RWPE2 (cell line): ENCODE results near the gene TBC1D32.

Source experiments
- ATAC-seq: fragments of 200-7000 bp; cut with Tn5 transposase; 3 replicates; pipeline ENCODE4 v1.9.1; 2021; ENCODE audit warnings: low read depth
- DNase-seq: peaks from one replicate; pipeline ENCODE4 v3.0.0-alpha.2; 2020; ENCODE audit warnings: low spot score
- H3K27ac ChIP-seq: fragments of 450-650 bp; 2 replicates; pipeline ENCODE4 v1.5.1; 2017; ENCODE audit warnings: mild to moderate bottlenecking; ENCODE audit not compliant: poor library complexity, severe bottlenecking
- H3K27me3 ChIP-seq: fragments of 250-450 bp; sonication (Bioruptor Pico); 2 replicates; pipeline ENCODE4 v1.5.1; 2021; ENCODE audit warnings: mild to moderate bottlenecking, moderate library complexity; ENCODE audit not compliant: insufficient read depth, poor library complexity, severe bottlenecking
- H3K36me3 ChIP-seq: fragments of 250-450 bp; sonication (Bioruptor Pico); 2 replicates; pipeline ENCODE4 v1.5.1; 2020; ENCODE audit warnings: low read depth, mild to moderate bottlenecking, moderate library complexity
- H3K4me1 ChIP-seq: fragments of 250-450 bp; sonication (Bioruptor Pico); 2 replicates; pipeline ENCODE4 v1.5.1; 2021; ENCODE audit warnings: mild to moderate bottlenecking, moderate library complexity; ENCODE audit not compliant: insufficient read depth, poor library complexity, severe bottlenecking
- H3K4me3 ChIP-seq: fragments of 250-450 bp; sonication (Bioruptor Pico); 2 replicates; pipeline ENCODE4 v1.5.1; 2021; ENCODE audit warnings: mild to moderate bottlenecking, moderate library complexity; ENCODE audit not compliant: severe bottlenecking
- H3K9me3 ChIP-seq: fragments of 250-450 bp; sonication (Bioruptor Pico); 2 replicates; pipeline ENCODE4 v1.5.1; 2021; ENCODE audit warnings: mild to moderate bottlenecking, moderate library complexity; ENCODE audit not compliant: severe bottlenecking
- CTCF ChIP-seq: fragments of 450-650 bp; IDR thresholded peaks from one replicate; pipeline ENCODE4 v1.5.1; 2017; ENCODE audit warnings: mild to moderate bottlenecking, moderate library complexity; ENCODE audit not compliant: poor library complexity, severe bottlenecking

TBC1D32 gene

DNA sequence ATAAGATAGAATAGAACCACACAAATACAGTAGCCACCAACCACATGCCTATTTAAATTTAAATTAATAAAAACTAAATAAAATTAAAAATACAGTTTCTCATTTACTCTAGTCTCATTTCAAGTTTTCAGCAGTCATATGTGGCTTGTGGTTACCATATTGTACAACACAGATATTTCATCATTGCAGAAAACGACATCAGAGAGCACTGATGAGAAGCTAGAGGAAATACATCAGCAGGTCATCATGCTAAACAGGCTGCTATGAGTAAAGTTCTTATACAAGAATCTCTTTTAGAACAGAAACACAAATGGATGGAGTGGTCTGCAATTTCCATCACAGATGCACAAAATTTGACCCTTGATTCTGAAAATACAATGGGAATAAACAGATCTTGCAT, 36.6 kb downstream of the TBC1D32 start:
- ATAC-seq (no peak), DNase-seq (no peak)
- peaks cover 11% of the 10 kb centered on the region for H3K36me3 ChIP-seq
- no peak for TF ChIP-seq CTCF
- H3K4me1 ChIP-seq: no peaks in the 10 kb centered on the region
- H3K9me3 ChIP-seq: no peaks in the 10 kb centered on the region
- H3K27ac ChIP-seq: no peak overlapping the region
- H3K27me3 ChIP-seq: no peaks in the 10 kb centered on the region
- H3K4me3 ChIP-seq: no peak overlapping the region

DNA sequence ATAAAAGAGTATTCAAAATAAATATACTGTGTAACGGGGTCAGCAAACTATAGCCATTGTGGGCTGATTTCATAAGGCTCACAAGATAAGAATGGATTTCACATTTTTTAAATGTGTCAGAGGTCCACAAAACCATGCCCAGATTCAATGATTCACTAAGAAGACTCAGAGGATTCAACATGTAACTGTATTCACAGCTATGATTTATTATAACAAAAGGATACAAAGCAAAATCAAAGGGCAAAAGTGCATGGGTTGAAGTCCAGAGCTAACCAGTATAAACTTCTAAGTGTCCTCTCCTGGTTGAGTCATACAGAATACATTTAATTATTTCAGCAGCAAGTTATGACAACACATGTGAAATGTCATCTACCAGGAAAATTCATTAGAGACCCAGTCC, 49.2 kb downstream of the TBC1D32 start:
- Histone ChIP-seq H3K9me3 (no peaks in the 10 kb centered on the region), H3K27me3 (no peaks in the 10 kb centered on the region), H3K4me3 (no peak overlapping the region), H3K4me1 (no peaks in the 10 kb centered on the region), H3K36me3 (no peaks in the 10 kb centered on the region), H3K27ac (no peak overlapping the region)
- DNase-seq (no peak), ATAC-seq (peak; percentile 33; the same call in 1 of the 3 replicates)
- TF ChIP-seq CTCF: no peak

DNA sequence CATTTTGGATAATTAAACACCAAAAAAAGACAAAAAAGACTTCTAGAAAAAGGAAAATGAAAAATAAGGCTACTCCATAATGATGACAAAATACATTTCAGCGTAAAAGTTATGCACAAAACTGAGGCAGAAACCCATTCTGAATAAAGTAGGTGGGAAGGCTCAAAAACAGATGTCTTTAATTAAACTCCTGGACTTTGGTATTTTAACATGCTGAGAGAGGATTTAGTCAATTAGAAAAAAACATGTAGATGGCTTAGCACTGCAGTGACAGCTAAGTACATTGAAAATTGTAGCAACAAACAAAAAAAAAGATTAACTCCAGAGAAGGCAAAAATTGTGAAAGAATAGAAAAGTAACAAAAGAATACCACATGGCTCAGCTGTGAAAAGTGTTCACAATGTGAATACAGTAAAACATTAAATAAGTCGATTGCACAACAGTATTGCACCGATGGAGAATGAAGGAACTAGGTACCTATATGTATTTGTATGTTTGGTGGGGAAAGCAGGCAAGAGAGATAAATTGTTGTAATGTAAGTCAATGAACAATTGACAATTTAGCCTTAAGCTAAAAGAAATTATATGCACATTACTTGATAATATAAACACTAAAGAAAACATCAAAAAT, 59.5 kb downstream of the TBC1D32 start:
- ATAC-seq: no peak

DNA sequence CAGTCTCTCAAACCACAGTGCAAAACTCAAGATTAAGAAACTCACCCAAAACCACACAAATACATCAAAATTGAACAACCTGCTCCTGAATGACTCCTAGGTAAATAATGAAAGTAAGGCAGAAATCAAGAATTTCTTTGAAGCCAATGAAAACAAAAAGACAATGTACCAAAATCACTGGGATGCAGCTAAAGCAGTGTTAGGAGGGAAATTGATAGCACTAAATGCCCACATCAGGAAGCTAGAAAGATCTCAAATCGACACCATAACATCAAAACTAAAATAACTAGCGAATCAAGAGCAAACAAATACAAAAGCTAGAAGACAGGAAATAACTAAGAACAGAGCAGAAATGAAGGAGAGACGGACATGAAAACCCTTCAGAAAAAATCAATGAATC, 70.5 kb downstream of the TBC1D32 start:
- Histone ChIP-seq H3K4me3 (no peak overlapping the region), H3K36me3 (no peaks in the 10 kb centered on the region), H3K9me3 (peaks cover 3% of the 10 kb centered on the region), H3K27me3 (no peaks in the 10 kb centered on the region), H3K27ac (no peak overlapping the region), H3K4me1 (no peaks in the 10 kb centered on the region)
- TF ChIP-seq CTCF: no peak
- ATAC-seq: no peak
- no peak for DNase-seq

More for the DNA sequence above, 59.5 kb downstream of the TBC1D32 start:
- no peak for TF ChIP-seq CTCF
- Histone ChIP-seq H3K9me3 (no peaks in the 10 kb centered on the region), H3K27me3 (no peaks in the 10 kb centered on the region), H3K27ac (no peak overlapping the region), H3K4me1 (no peaks in the 10 kb centered on the region), H3K36me3 (peaks cover 4% of the 10 kb centered on the region), H3K4me3 (no peak overlapping the region)
- no peak for DNase-seq

GRCh38 chr6:121260651-121261102, 73.6 kb downstream of the TBC1D32 start:
- TF ChIP-seq CTCF: no peak
- peaks cover 3% of the 10 kb centered on the region for H3K9me3 ChIP-seq
- no peak for DNase-seq

More at GRCh38 chr6:121260651-121261102, 73.6 kb downstream of the TBC1D32 start:
- Histone ChIP-seq H3K4me1 (no peaks in the 10 kb centered on the region), H3K36me3 (no peaks in the 10 kb centered on the region), H3K4me3 (no peak overlapping the region), H3K27ac (no peak overlapping the region), H3K27me3 (no peaks in the 10 kb centered on the region)
- peak; percentile 25; the same call in 1 of the 3 replicates for ATAC-seq
